Dendritic cell treated with granulocyte-macrophage colony-stimulating factor and Interleukin-4, amounts not matched to agents 40 ng/mL and 50 ng/mL, for 4 days (primary cell): ENCODE data around the gene IDH3A.
"Not testable (repeated sequence)": the region's sequence is repeated elsewhere in the genome, so short reads cannot be mapped to it uniquely, and the experiment has no call there.

ENCODE experiments used
- H3K27ac Mint-ChIP-seq: one replicate; pipeline ENCODE4 v1.8.0; 2022; ENCODE audit warnings: mild to moderate bottlenecking, mixed read lengths
- H3K27me3 Mint-ChIP-seq: one replicate; pipeline ENCODE4 v1.8.0; 2022; ENCODE audit warnings: mild to moderate bottlenecking, mixed read lengths
- H3K36me3 Mint-ChIP-seq: one replicate; pipeline ENCODE4 v1.8.0; 2022; ENCODE audit warnings: low read depth, mixed read lengths
- H3K4me1 Mint-ChIP-seq: one replicate; pipeline ENCODE4 v1.8.0; 2022; ENCODE audit warnings: low read depth, mixed read lengths
- H3K4me3 Mint-ChIP-seq: one replicate; pipeline ENCODE4 v1.8.0; 2022; ENCODE audit warnings: mild to moderate bottlenecking, moderate library complexity, mixed read lengths
- H3K9me3 Mint-ChIP-seq: one replicate; pipeline ENCODE4 v1.8.0; 2022; ENCODE audit warnings: mixed read lengths
- intact Hi-C: fragments of 100-400 bp; cut with micrococcal nuclease; formaldehyde crosslinking; loops from one replicate; pipeline ENCODE4 v1.15.0; 2022

The IDH3A gene

GRCh38 chr15:78140292-78140691 lies 8.9 kb upstream of the IDH3A start:
- Mint-ChIP-seq H3K27me3 (no peaks in the 10 kb centered on the region), H3K4me3 (no peak overlapping the region), H3K4me1 (no peaks in the 10 kb centered on the region), H3K27ac (no peak overlapping the region), H3K9me3 (no peaks in the 10 kb centered on the region), H3K36me3 (no peaks in the 10 kb centered on the region)
- intact Hi-C loops, result no loop called here

GRCh38 chr15:78142332-78142731 lies 6.8 kb upstream of the IDH3A start:
- Mint-ChIP-seq H3K36me3 (no peaks in the 10 kb centered on the region), H3K27me3 (no peaks in the 10 kb centered on the region), H3K9me3 (no peaks in the 10 kb centered on the region), H3K4me3 (no peak overlapping the region), H3K4me1 (peaks cover 3% of the 10 kb centered on the region), H3K27ac (no peak overlapping the region)
- intact Hi-C loops, result no loop called here

GRCh38 chr15:78146425-78147154 lies 2.6 kb upstream of the IDH3A start:
- Mint-ChIP-seq H3K4me3 (no peak overlapping the region), H3K27ac (no peak overlapping the region), H3K27me3 (no peaks in the 10 kb centered on the region), H3K9me3 (no peaks in the 10 kb centered on the region), H3K36me3 (peaks cover 7% of the 10 kb centered on the region), H3K4me1 (peaks cover 27% of the 10 kb centered on the region)
- intact Hi-C loops, result no loop called here

GRCh38 chr15:78147566-78147965 lies 1.6 kb upstream of the IDH3A start:
- H3K27ac Mint-ChIP-seq, result peak overlapping the region; percentile 9
- H3K4me3 Mint-ChIP-seq, result no peak overlapping the region
- intact Hi-C loops, result no loop called here
- H3K36me3 Mint-ChIP-seq, result peaks cover 9% of the 10 kb centered on the region
- no peaks in the 10 kb centered on the region for H3K27me3 Mint-ChIP-seq
- H3K4me1 Mint-ChIP-seq, result peaks cover 27% of the 10 kb centered on the region
- H3K9me3 Mint-ChIP-seq, result no peaks in the 10 kb centered on the region

- Mint-ChIP-seq H3K4me3 (peak overlapping the region; percentile 82), H3K9me3 (no peaks in the 10 kb centered on the region), H3K27me3 (no peaks in the 10 kb centered on the region), H3K36me3 (peaks cover 17% of the 10 kb centered on the region), H3K4me1 (peaks cover 33% of the 10 kb centered on the region), H3K27ac (peak overlapping the region; percentile 91)
- intact Hi-C loops, result no loop called here
Measured at GRCh38 chr15:78148392-78149067, 632 bp upstream of the IDH3A start.

GRCh38 chr15:78149805-78150751 lies 916 bp downstream of the IDH3A start:
- intact Hi-C loops, result no loop called here
- Mint-ChIP-seq H3K27ac (peak overlapping the region; percentile 91), H3K36me3 (peaks cover 17% of the 10 kb centered on the region), H3K9me3 (no peaks in the 10 kb centered on the region), H3K4me1 (peaks cover 33% of the 10 kb centered on the region), H3K4me3 (peak overlapping the region; percentile 82), H3K27me3 (no peaks in the 10 kb centered on the region)

GRCh38 chr15:78151075-78151474 lies 1.9 kb downstream of the IDH3A start:
- intact Hi-C loops, result not testable (repeated sequence)

GRCh38 chr15:78154955-78155354 lies 5.8 kb downstream of the IDH3A start:
- Mint-ChIP-seq H3K36me3 (peaks cover 55% of the 10 kb centered on the region), H3K27ac (no peak overlapping the region)

More at GRCh38 chr15:78151075-78151474, 1.9 kb downstream of the IDH3A start:
- not testable (repeated sequence) for H3K9me3 Mint-ChIP-seq, H3K27me3 Mint-ChIP-seq, H3K27ac Mint-ChIP-seq, H3K4me3 Mint-ChIP-seq
- Mint-ChIP-seq H3K4me1 (peaks cover 33% of the 10 kb centered on the region), H3K36me3 (peaks cover 23% of the 10 kb centered on the region)

GRCh38 chr15:78155355-78155939 lies 6.3 kb downstream of the IDH3A start:
- Mint-ChIP-seq H3K36me3 (peaks cover 57% of the 10 kb centered on the region), H3K27me3 (no peaks in the 10 kb centered on the region), H3K4me3 (no peak overlapping the region), H3K9me3 (no peaks in the 10 kb centered on the region), H3K4me1 (peaks cover 16% of the 10 kb centered on the region), H3K27ac (no peak overlapping the region)
- intact Hi-C loops, result no loop called here

More at GRCh38 chr15:78154955-78155354, 5.8 kb downstream of the IDH3A start:
- intact Hi-C loops, result no loop called here
- Mint-ChIP-seq H3K27me3 (no peaks in the 10 kb centered on the region), H3K4me1 (peaks cover 21% of the 10 kb centered on the region), H3K9me3 (no peaks in the 10 kb centered on the region), H3K4me3 (no peak overlapping the region)

GRCh38 chr15:78156653-78157052 lies 7.5 kb downstream of the IDH3A start:
- Mint-ChIP-seq H3K27me3 (no peaks in the 10 kb centered on the region), H3K4me1 (peaks cover 6% of the 10 kb centered on the region), H3K27ac (no peak overlapping the region), H3K9me3 (no peaks in the 10 kb centered on the region), H3K4me3 (no peak overlapping the region), H3K36me3 (peaks cover 59% of the 10 kb centered on the region)
- intact Hi-C loops, result no loop called here

- no peaks in the 10 kb centered on the region for H3K9me3 Mint-ChIP-seq
Measured at GRCh38 chr15:78157203-78157602, 8.0 kb downstream of the IDH3A start.

GRCh38 chr15:78159395-78159794 lies 10.2 kb downstream of the IDH3A start:
- H3K9me3 Mint-ChIP-seq, result no peaks in the 10 kb centered on the region
- H3K36me3 Mint-ChIP-seq, result peaks cover 77% of the 10 kb centered on the region
- H3K4me3 Mint-ChIP-seq, result no peak overlapping the region
- intact Hi-C loops, result no loop called here
- H3K27me3 Mint-ChIP-seq, result no peaks in the 10 kb centered on the region
- H3K27ac Mint-ChIP-seq, result no peak overlapping the region
- no peaks in the 10 kb centered on the region for H3K4me1 Mint-ChIP-seq

More at GRCh38 chr15:78157203-78157602, 8.0 kb downstream of the IDH3A start:
- peaks cover 6% of the 10 kb centered on the region for H3K4me1 Mint-ChIP-seq
- H3K27ac Mint-ChIP-seq, result no peak overlapping the region
- H3K36me3 Mint-ChIP-seq, result peaks cover 65% of the 10 kb centered on the region
- H3K27me3 Mint-ChIP-seq, result no peaks in the 10 kb centered on the region
- no peak overlapping the region for H3K4me3 Mint-ChIP-seq
- intact Hi-C loops, result no loop called here

GRCh38 chr15:78162038-78162437 lies 12.9 kb downstream of the IDH3A start:
- peaks cover 89% of the 10 kb centered on the region for H3K36me3 Mint-ChIP-seq
- H3K27ac Mint-ChIP-seq, result no peak overlapping the region
- H3K4me1 Mint-ChIP-seq, result no peaks in the 10 kb centered on the region
- no peak overlapping the region for H3K4me3 Mint-ChIP-seq
- no peaks in the 10 kb centered on the region for H3K27me3 Mint-ChIP-seq
- intact Hi-C loops, result no loop called here
- H3K9me3 Mint-ChIP-seq, result no peaks in the 10 kb centered on the region
